ENCODE data around the gene ISG15.
"Not testable (repeated sequence)": the region's sequence is repeated elsewhere in the genome, so short reads cannot be mapped to it uniquely, and the experiment has no call there.

Gene ISG15

GRCh38 chr1:975365-975764, 37.9 kb upstream of the ISG15 start:
- in situ Hi-C loops (cut with MboI; ENCODE audit: low sequenced_read_pairs) = no loop called here

DNA sequence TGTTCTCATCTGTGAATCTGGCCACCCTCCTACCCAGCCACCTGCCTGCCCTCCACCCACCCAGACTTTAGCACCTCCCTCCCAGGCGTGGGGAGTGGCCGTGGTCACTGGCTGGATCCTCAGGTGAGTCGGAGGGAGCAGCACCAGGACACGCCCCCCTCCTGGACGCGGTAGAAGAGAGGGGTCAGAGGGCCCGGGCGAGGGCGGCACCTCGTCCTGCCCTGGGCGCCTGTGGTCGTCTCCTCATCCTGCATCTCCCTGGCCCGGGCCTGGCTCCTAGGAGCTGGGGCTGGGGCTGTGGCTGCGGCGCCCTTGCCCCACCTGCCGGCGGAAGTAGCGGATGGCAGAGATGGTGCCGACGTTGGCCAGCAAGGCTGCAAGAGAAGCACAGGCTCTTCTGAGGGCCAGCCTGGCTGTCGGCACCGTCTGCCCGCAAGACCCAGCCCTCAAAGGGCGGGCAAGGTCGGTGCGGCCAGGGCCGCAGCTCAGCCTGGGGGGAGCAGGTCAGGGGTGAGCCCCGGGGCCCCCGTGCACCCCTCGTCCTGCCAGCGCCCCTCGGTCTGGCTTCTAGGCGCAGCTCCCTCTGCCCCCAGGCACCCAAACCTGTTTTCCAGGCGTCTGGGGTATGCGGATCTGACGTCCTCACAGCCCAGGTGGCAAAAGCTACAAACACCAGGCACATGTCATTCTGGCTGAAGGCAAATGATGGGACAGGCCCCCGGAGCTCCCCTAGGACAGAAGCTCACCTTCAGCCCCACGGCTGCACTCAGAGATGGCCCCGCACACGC, 37.2 kb upstream of the ISG15 start:
- in situ Hi-C loops (cut with MboI; ENCODE audit: low sequenced_read_pairs) = no loop called here

GRCh38 chr1:976791-977190, 36.5 kb upstream of the ISG15 start:
- in situ Hi-C loops (cut with MboI; ENCODE audit: low sequenced_read_pairs) = not testable (repeated sequence)

- in situ Hi-C loops (cut with MboI; ENCODE audit: low sequenced_read_pairs) = no loop called here
These were observed 35.0 kb upstream of the ISG15 start for GRCh38 chr1:978069-978834.

- in situ Hi-C loops (cut with MboI; ENCODE audit: low sequenced_read_pairs) = no loop called here
These were observed 34.2 kb upstream of the ISG15 start for GRCh38 chr1:978835-979743.

DNA sequence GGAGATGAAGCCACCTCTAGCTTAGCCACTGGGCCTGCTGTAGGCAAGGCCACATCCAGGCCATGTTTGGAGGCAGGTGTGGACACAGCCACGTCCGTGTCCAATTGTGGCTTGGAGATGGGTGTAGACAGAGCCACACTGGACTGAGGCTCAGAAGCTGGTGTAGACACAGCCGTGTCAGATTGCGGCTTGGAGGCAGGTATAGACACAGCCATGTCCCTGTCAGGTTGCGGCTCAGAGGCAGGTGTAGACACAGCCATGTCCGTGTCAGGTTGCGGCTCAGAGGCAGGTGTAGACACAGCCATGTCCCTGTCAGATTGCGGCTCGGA, 33.6 kb upstream of the ISG15 start:
- in situ Hi-C loops (cut with MboI; ENCODE audit: low sequenced_read_pairs) = no loop called here

DNA sequence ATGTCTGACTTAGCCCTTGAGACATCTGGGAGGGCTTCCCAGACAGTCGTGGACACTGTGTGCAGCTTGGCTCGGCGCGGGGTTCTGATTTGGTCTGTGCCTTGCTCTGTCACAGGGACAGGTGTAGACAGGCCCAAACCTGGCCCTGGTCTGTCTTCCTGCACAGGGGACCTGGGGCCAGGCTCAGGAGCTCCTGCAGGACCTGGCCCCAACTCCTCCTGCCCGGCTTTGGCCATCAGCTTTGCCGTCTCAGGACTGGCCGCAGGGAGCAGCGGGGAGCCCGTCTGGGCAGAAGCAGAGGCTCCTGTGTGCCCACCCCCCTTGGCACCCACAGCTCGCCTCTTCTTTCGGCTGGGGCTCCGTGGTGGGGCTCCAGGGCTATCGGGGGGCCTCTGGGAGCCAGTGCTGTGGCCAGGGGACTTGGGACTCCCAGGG, 33.1 kb upstream of the ISG15 start:
- in situ Hi-C loops (cut with MboI; ENCODE audit: low sequenced_read_pairs) = no loop called here

DNA sequence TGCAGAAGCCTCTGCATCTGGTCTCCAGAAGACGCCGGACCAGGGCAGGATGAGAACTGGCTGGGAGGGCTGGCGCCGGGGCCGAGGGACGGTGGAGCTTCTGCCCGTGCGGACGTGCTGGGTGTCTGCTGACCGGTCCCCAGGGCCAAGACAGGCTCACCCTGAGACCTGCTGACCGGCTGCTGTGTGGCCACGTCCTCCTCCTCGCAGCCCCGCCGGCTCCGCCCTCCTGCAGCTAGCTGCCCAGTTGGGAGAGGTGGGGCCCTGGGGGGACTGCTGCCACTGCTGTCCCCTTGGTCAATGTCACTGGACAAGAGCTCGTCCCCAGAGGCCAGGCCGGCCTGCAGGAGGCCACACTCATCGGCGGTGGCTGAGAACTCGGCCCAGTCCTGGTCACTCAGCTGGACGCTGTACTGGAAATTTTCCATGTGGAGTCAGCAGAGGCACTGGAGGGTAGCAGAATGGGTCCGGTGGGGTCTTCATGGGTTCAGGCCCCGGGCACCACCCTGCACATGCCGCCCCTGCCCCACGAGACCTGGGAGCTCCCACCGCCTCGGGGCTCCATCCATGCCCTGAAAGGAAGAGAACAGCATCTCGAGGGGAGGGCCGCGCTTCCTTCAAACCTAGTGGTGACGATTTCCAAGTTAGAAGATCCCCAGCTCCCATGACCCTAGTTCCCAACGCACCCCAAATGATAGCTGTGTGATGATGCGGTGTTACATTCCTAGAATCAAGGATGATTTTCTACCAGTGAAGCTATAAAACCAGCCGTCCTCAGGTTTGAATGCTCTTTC, 32.5 kb upstream of the ISG15 start:
- in situ Hi-C loops (cut with MboI; ENCODE audit: low sequenced_read_pairs) = no loop called here

- in situ Hi-C loops (cut with MboI; ENCODE audit: low sequenced_read_pairs) = no loop called here
These were observed 31.8 kb upstream of the ISG15 start for GRCh38 chr1:981491-981954.

DNA sequence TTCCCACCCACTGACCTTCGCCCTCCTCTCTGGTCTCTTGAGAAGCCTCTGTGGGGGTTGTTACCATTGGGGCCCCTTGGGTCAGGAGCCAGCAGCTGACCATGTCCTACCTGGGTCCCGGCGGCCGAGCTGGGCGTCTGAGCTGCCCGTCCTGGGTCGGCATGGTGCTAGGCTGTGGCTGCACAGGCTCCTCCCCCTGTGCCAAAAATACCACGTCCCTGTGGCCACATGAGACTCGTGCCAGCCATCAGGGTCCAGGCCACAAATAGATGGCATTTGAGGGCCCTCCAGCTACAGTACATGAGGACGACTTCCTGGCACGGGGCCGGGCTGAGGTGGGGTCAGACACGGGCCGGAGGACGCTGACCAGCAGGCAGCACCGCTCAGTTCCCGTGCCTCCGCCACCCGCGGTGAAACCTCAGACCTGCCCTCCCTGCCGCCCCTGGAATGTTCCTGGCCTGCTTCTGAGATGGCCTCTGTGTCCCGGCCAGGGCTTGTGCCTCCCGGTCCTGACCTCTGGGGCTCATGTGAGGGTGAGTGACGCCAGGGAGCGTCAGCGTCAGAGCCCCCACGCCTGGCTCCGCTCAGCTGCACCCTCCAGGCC, 31.2 kb upstream of the ISG15 start, which contains the start of gene PERM1:
PERM1 (minus strand) TSS at position 139 of the 604 bp plus-strand sequence. CDS start 1,064 bp downstream, outside the sequence.
- in situ Hi-C loops (cut with MboI; ENCODE audit: low sequenced_read_pairs) = no loop called here

DNA sequence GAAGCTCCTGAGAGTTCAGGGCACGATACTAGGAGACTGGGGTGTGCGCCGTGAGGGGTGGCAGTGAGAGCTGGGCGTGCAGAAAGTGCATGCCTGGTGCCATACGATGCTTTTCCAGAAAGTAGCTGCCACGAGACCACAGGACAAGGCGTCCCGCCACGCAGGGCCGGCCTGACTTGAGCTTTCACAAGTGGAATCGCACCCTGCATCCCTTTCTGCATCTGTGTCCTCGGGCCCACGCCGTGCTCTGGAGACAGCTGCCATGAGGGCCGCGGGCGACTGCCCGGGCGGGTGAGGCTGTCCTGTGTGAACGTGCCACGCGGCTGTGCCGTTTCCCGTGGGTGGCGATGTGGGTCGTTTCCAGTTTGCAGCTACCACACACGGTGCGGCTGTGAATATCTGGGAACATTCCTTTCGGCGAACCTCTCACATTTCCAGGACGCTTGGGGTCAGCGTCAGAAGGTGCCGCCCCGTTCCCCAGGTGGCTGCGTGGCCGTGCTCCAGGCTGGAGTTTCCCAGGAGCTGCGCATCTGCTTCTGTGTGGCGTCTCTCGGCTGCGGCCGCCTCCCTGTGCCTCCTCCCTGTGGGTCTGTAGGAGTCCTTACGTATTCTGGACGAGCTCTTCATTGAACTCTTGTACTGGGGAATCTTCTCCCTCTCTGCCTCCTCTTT, 30.4 kb upstream of the ISG15 start:
- in situ Hi-C loops (cut with MboI; ENCODE audit: low sequenced_read_pairs) = no loop called here

- in situ Hi-C loops (cut with MboI; ENCODE audit: low sequenced_read_pairs) = no loop called here
These were observed 29.4 kb upstream of the ISG15 start for GRCh38 chr1:983798-984475.

- in situ Hi-C loops (cut with MboI; ENCODE audit: low sequenced_read_pairs) = no loop called here
These were observed 28.9 kb upstream of the ISG15 start for GRCh38 chr1:984476-984814.

GRCh38 chr1:985126-985525, 28.2 kb upstream of the ISG15 start:
- in situ Hi-C loops (cut with MboI; ENCODE audit: low sequenced_read_pairs) = no loop called here

- in situ Hi-C loops (cut with MboI; ENCODE audit: low sequenced_read_pairs) = not testable (repeated sequence)
These were observed 25.2 kb upstream of the ISG15 start for GRCh38 chr1:988061-988460.

- in situ Hi-C loops (cut with MboI; ENCODE audit: low sequenced_read_pairs) = not testable (repeated sequence)
These were observed 22.0 kb upstream of the ISG15 start for GRCh38 chr1:991275-991674.

- in situ Hi-C loops (cut with MboI; ENCODE audit: low sequenced_read_pairs) = no loop called here
These were observed 21.4 kb upstream of the ISG15 start for GRCh38 chr1:991895-992294.

DNA sequence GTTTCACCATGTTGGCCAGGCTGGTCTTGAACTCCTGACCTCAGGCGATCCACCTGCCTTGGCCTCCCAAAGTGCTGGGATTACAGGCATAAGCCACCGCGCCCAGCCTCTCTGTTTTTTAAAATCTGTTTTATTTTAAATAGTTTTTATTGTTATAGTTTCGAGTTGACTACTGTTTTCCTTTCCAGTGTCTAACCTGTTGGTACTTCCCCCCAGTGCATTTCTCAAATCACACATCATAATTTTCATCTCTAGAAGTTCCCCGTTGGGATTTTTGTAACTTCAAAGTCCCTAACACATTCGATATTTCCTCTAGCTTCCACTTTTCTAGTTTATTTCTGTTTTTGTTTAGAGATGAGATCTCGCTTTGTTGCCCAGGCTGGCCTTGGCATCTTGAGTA, 20.9 kb upstream of the ISG15 start:
- in situ Hi-C loops (cut with MboI; ENCODE audit: low sequenced_read_pairs) = no loop called here

All from HL-60/S4 treated with phorbol 12-myristate 13-acetate at 8.2 ng/mL for 4 days and 3 days (cell line).